Activated CD4-positive, CD25-positive, alpha-beta regulatory T cell treated with anti-CD3 and anti-CD28 coated beads, Interleukin-2, amount 50 U/mL, for 16 hours (primary cell): ENCODE measurements around the gene YPEL1.

Experiments
- DNase-seq: peaks from one replicate; pipeline ENCODE4 v3.0.0-alpha.2; 2020; ENCODE audit warnings: low read depth, low spot score

YPEL1 gene

DNA sequence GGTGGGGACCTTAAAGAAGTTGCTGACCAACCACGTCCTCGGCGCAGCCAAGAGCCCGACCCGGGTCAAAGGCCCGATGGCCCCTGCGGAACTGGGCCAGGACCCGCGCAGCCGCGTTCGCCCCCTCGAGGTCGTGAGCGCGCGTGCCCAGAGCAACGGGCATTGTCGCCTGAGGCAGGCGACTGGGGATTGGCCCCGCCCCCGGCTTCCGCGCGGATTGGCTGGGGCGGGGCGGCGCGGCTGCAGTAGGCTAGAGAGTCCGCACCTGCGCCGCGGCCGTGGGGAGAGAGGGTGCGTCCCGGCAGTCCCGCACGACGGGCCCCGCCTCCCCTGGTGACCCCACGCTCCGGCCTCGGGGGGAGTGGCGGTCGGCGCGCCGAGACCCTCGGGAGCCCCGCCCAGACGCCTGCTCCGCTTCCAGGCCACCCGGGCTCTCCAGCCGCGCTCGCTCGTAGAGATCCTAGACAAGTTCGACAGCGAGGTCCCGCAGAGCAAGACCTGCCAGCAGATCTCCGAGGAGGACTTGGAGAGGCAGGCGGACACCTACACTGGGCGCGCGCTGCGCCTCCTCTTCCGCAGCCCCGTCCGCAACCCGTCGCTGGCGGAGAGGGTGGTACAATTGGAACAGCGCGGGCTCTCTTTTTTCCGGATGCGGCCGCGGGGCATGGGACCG is 78.1 kb downstream of the YPEL1 start:
- DNase-seq: peak; percentile 62

DNA sequence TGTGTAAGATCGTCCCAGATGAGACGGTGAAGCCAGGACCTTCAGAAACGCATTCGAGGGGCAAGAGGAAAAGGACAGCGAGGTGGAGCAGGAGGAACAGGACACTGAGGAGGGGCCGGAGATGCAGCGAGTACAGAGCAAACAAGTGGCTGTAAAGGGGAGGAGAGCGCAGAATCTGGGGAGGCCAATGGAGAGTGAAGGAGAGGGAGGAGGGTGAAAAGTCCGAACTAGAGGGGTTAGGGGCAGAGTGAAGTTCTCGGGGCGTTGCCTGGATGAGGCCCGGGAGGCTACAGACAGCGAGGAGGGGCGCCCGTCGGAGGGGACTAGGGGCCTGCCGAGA is 78.6 kb downstream of the YPEL1 start:
- no peak for DNase-seq

GRCh38 chr22:21652547-21653545 is 82.7 kb downstream of the YPEL1 start:
- DNase-seq: no peak

- peak; percentile 76 for DNase-seq
Observed at GRCh38 chr22:21652010-21652546, 83.5 kb downstream of the YPEL1 start.

DNA sequence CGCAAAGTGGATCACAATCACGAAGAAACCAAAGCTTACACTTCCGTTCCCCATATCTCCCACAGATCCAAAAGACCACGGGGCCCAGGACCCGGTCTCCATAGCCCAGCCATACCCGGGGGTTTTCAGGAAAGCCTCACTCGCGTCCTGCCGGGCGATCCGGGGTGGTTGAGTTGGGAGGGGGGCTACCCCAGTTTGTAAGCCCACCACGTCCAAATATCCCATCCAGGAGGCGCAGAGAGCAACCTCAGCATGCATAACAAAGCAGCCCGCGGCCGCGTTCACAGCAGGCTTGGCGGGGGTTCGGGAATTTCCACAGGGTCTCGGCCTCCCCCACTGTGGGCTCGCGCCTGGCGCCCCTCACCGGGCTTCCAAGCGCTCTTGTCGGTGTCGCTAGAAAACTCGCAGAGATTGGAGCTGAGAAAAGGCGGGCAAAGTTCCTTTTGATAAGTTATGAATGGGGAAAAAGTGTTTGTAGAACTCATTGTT is 84.0 kb downstream of the YPEL1 start:
- no peak for DNase-seq

GRCh38 chr22:21650823-21651520 is 84.6 kb downstream of the YPEL1 start:
- DNase-seq: no peak

DNA sequence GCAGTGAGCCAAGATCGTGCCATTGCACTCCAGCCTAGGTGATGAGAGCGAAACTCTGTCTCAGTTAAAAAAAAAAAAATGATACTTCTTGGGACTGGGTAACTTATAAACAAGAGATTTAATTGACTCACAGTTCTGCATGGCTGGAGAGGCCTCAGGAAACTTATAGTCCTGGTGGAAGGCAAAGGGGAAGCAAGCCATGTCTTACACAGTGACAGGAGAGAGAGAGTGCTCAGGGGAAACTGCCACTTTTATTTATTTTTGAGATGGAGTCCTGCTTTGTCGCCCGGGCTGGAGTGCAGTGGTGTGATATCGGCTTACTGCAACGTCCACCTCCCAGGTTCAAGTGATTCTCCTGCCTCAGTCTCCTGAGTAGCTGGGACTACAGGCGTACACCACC is 85.3 kb downstream of the YPEL1 start:
- DNase-seq: no peak
